Right atrium auricular region (tissue), 2 donors: ENCODE data around the gene MXRA8. TPM values are rescaled to one million over a fixed set of nuclear protein-coding genes. Genes with fewer than 3 reads are reported as not detected.
A peak's percentile ranks its signal among the peaks of the same experiment; 100 is the strongest.
"Not testable (repeated sequence)": the region's sequence is repeated elsewhere in the genome, so short reads cannot be mapped to it uniquely, and the experiment has no call there.

ENCODE experiments used
- DNase-seq: peaks from one replicate; pipeline ENCODE4 v3.0.0-alpha.2; 2019; ENCODE audit warnings: low spot score
- H3K27ac ChIP-seq, 2 donors: fragments of 200-600 bp; sonication (generic); 1 replicate in 1 of 2; 2 replicates in 1 of 2; pipeline ENCODE4 v1.5.1; 2016 to 2019
- H3K27me3 ChIP-seq, 2 donors: fragments of 200-600 bp; sonication (generic); one replicate each; pipeline versions ENCODE4 v1.5.1 to v1.6.0; 2017 to 2019
- H3K36me3 ChIP-seq: fragments of 200-600 bp; sonication (generic); one replicate; pipeline ENCODE4 v1.5.1; 2016
- H3K4me1 ChIP-seq, 2 donors: fragments of 200-600 bp; sonication (generic); one replicate each; pipeline versions ENCODE4 v1.5.1 to v1.6.0; 2017 to 2019
- H3K4me3 ChIP-seq, 2 donors: fragments of 200-600 bp; sonication (generic); 1 replicate in 1 of 2; 2 replicates in 1 of 2; pipeline ENCODE4 v1.5.1; 2017 to 2019; ENCODE audit warnings: mild to moderate bottlenecking in 1 of 2, moderate library complexity in 1 of 2
- H3K9me3 ChIP-seq, 2 donors: fragments of 200-600 bp; sonication (generic); one replicate each; pipeline ENCODE4 v1.5.1; 2019
- total RNA-seq, 2 donors: library from RNA; depleted of rRNA; stranded (reverse); fragments of >200 nt; gene quantifications; one replicate each; pipeline ENCODE4 v1.1.0, GENCODE V29; 2016
- TF ChIP-seq, protein P1 (sequence below), 2 donors: fragments of 200-600 bp; sonication (generic); IDR thresholded peaks; one replicate each; pipeline ENCODE4 v1.5.1; 2019; ENCODE audit warnings: antibody characterized with exemption in 2 of 2

Gene MXRA8
- total RNA-seq, 2 donors from 2014 or later = 53.4 to 58.6 TPM

DNA sequence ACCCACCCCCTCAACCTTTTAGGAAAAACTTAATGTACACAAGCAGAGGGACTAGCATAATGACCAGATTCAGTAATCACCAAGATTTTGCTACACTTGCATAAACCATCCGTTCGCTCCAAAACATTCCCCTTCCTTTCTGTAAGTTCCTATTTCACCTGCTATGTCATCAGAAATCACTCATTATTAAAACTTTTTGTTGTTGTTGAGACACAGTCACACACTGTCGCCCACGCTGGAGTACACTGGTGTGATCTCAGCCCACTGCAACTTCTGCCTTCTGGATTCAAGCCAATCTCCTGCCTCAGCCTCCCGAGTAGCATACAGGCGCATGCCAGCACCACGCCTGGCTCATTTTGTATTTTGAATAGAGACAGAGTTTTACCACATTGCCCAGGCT, 45.3 kb upstream of the MXRA8 start:
- H3K27ac ChIP-seq = no peak overlapping the region
- H3K9me3 ChIP-seq = no peaks in the 10 kb centered on the region
- H3K36me3 ChIP-seq = peaks cover 48% of the 10 kb centered on the region
- no peak overlapping the region for H3K4me3 ChIP-seq
- DNase-seq = no peak
- H3K4me1 ChIP-seq = peaks cover 0 to 45% of the 10 kb centered on the region in 2 donors
- TF ChIP-seq, protein P1, sequence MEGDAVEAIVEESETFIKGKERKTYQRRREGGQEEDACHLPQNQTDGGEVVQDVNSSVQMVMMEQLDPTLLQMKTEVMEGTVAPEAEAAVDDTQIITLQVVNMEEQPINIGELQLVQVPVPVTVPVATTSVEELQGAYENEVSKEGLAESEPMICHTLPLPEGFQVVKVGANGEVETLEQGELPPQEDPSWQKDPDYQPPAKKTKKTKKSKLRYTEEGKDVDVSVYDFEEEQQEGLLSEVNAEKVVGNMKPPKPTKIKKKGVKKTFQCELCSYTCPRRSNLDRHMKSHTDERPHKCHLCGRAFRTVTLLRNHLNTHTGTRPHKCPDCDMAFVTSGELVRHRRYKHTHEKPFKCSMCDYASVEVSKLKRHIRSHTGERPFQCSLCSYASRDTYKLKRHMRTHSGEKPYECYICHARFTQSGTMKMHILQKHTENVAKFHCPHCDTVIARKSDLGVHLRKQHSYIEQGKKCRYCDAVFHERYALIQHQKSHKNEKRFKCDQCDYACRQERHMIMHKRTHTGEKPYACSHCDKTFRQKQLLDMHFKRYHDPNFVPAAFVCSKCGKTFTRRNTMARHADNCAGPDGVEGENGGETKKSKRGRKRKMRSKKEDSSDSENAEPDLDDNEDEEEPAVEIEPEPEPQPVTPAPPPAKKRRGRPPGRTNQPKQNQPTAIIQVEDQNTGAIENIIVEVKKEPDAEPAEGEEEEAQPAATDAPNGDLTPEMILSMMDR (IDR thresholded peaks at IDR 0.05) = no peak
- H3K27me3 ChIP-seq = no peaks in the 10 kb centered on the region

DNA sequence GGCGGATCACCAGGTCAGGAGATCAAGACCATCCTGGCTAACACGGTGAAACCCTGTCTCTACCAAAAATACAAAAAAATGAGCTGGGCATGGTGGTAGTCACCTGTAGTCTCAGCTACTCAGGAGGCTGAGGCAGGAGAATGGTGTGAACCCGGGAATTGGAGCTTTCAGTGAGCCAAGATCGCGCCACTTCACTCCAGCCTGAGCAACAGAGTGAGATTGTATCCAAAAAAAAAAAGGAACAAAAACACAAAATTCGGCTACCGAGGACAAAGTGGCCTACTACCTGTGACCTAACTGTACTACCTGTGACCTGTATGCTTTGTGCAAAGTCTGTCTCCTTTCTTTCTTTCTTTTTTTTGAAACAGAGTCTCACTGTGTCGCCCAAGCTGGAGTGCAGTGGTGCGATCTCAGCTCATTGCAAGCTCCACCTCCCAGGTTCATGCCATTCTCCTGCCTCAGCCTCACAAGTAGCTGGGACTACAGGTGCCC, 44.6 kb upstream of the MXRA8 start:
- not testable (repeated sequence) for H3K4me3 ChIP-seq, H3K9me3 ChIP-seq, H3K27me3 ChIP-seq, H3K27ac ChIP-seq, DNase-seq
- H3K4me1 ChIP-seq = peaks cover 0 to 45% of the 10 kb centered on the region in 2 donors
- H3K36me3 ChIP-seq = peaks cover 49% of the 10 kb centered on the region

DNA sequence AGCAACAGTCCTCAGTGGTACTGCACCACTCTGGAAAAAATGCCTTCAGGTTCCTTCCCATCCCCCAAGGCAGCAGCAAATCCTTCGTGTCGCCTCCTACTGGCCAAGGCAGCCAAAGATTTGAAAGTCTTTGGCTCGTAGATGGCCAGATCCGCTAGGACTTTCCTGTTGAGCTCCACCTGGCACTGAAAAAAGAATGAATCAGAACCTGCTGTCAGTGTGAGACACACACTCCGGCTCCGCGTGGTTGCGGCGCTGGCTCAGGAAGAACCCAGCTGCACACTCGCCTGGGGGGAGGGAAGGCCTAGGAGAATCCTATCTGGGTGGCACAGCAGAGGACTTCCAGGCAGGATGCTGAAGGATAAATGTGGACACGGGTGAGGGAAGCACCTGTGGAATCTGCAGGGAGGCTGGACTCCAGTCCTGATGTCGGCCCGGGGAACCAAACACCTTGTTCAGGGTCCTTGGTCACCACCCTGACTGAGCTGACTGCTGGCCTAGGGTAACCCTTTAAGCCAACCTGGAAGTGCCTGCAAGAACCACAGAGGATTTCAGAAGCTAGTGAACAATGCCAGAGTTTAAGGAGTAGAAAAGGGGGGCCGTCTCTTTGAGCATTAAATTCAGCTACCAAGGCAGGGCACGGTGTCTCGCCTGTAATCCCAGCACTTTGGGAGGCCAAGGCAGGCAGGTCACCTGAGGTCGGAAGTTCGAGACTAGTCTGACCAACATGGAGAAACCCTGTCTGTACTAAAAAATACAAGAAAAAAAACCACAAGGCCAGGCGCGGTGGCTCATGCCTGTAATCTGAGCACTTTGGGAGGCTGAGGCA, 43.9 kb upstream of the MXRA8 start:
- no peak overlapping the region for H3K27ac ChIP-seq
- H3K36me3 ChIP-seq = peaks cover 56% of the 10 kb centered on the region
- no peak overlapping the region for H3K4me3 ChIP-seq
- peaks cover 0 to 48% of the 10 kb centered on the region in 2 donors for H3K4me1 ChIP-seq
- TF ChIP-seq, protein P1 (IDR thresholded peaks at IDR 0.05) = no peak
- no peaks in the 10 kb centered on the region for H3K27me3 ChIP-seq
- H3K9me3 ChIP-seq = no peaks in the 10 kb centered on the region
- DNase-seq = no peak

DNA sequence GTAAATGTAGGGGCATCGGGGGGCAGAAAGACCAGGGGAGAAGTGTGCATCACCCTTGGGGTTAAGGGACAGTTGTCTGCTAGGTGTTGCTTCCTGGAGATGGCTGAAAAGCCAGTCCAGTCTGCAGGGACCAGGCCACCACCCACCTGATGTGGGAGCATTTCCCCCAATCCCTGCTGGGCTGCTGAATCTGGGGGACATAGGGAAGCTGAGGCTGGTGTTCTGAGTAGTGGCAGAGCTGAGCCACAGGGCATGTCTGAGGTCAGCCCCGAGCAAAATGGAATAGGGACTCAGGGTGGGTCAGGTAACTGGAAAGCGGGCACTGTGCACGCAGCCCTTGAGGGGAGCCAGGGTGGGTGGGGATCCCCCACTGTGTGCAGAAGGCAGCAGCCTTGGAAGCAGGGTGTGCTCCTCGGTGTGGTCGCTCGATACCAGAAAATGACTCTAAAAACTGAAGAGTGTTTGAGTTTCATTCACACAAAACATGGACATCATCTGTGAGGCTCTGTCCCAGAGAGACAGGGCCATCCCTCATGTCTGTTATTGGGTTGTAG, 43.2 kb upstream of the MXRA8 start:
- Histone ChIP-seq H3K36me3 (peaks cover 62% of the 10 kb centered on the region), H3K27ac (no peak overlapping the region), H3K4me1 (peaks cover 0 to 47% of the 10 kb centered on the region in 2 donors), H3K27me3 (no peaks in the 10 kb centered on the region), H3K9me3 (no peaks in the 10 kb centered on the region), H3K4me3 (no peak overlapping the region)
- no peak for DNase-seq
- TF ChIP-seq, protein P1 (IDR thresholded peaks at IDR 0.05) = no peak

DNA sequence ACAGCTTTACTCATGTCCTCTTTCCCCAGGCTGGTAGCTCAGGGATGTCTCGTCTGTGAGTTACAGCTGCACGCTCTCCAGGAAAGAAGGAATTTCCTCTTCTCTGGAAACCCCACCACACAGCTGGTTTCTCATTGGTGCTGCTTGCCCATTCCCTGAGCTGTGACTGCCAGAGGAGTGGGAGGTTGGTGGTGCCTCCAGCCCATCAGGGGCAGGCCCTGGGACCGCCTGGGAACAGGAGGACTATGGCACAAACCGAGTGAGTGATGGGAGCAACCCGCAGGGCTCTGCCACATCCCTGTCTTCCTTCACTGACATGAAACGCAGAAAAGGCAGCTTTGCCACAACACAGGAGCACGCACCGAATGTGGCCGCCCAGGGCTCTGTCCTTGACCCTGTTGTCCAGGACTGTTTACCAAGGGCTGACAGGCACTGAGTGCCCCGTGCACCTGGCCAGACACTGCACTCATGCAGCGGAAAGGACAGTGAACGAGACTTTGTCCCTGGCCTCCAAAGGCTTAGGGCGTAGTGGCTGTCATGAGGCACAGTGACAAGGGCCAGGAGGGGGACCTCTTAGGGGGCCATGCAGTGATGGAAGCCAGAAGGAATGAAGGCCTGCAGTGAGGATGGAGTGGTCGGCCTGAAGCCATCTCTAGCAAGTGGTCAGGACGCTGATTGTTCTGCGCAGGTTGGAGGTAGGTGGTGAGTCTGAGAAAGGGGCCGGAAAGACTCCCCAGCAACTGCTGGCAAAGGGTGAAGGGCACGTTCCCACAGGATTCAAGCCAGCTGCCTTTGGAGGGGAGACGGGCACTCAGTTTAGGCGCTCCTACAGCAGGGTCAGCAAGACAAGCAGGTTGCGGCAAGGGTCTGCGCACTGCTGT, 42.5 kb upstream of the MXRA8 start:
- Histone ChIP-seq H3K9me3 (no peaks in the 10 kb centered on the region), H3K4me3 (peak overlapping the region in 1 of 2 donors; percentile 99), H3K27ac (no peak overlapping the region), H3K4me1 (peaks cover 0 to 40% of the 10 kb centered on the region in 2 donors), H3K27me3 (no peaks in the 10 kb centered on the region), H3K36me3 (peaks cover 65% of the 10 kb centered on the region)
- DNase-seq = no peak
- TF ChIP-seq, protein P1 (IDR thresholded peaks at IDR 0.05) = no peak
